Natural killer cell (primary cell): ENCODE data around the gene ARCN1. TPM values are rescaled to one million over a fixed set of nuclear protein-coding genes. Genes with fewer than 3 reads are reported as not detected.

ENCODE experiments used
- ATAC-seq, 3 donors: fragments of 150-1000 bp in 2 of 3; fragments of 200-7000 bp in 1 of 3; cut with Tn5 transposase; 1 replicate in 1 of 3; 2 replicates in 2 of 3; pipeline ENCODE4 v1.10.0; 2021; ENCODE audit warnings: mild to moderate bottlenecking in 2 of 3, moderate library complexity in 2 of 3
- DNase-seq, 2 donors: peaks; one replicate each; pipeline versions ENCODE4 v3.0.0 to v3.0.0-alpha.2; 2013 to 2021; ENCODE audit warnings: mixed read lengths in 1 of 2
- H3K27ac ChIP-seq: one replicate; pipeline ENCODE4 v1.5.1; 2013; ENCODE audit warnings: mild to moderate bottlenecking, low read length
- H3K27me3 ChIP-seq: one replicate; pipeline ENCODE4 v1.6.1; 2013; ENCODE audit warnings: low read length; ENCODE audit not compliant: control insufficient read depth, insufficient read depth
- H3K36me3 ChIP-seq: one replicate; pipeline ENCODE4 v1.6.1; 2013; ENCODE audit warnings: low read length; ENCODE audit not compliant: control insufficient read depth, insufficient read depth
- H3K4me1 ChIP-seq: one replicate; pipeline ENCODE4 v1.6.1; 2013; ENCODE audit warnings: low read length; ENCODE audit not compliant: control insufficient read depth, insufficient read depth
- H3K4me3 ChIP-seq: one replicate; pipeline ENCODE4 v1.5.1; 2013; ENCODE audit warnings: low read length
- H3K9me3 ChIP-seq: one replicate; pipeline ENCODE4 v1.6.1; 2013; ENCODE audit warnings: low read length; ENCODE audit not compliant: control insufficient read depth, insufficient read depth
- H3K27ac Mint-ChIP-seq, 2 donors: one replicate each; pipeline ENCODE4 v1.8.0; 2022; ENCODE audit warnings: mild to moderate bottlenecking in 2 of 2, mixed read lengths in 2 of 2, moderate library complexity in 1 of 2
- H3K27me3 Mint-ChIP-seq, 2 donors: one replicate each; pipeline ENCODE4 v1.8.0; 2022; ENCODE audit warnings: low read depth in 2 of 2, mixed read lengths in 2 of 2
- H3K36me3 Mint-ChIP-seq: one replicate; pipeline ENCODE4 v1.8.0; 2022; ENCODE audit warnings: mixed read lengths
- H3K4me1 Mint-ChIP-seq, 2 donors: one replicate each; pipeline ENCODE4 v1.8.0; 2022; ENCODE audit warnings: mixed read lengths in 2 of 2
- H3K4me3 Mint-ChIP-seq: one replicate; pipeline ENCODE4 v1.8.0; 2022; ENCODE audit warnings: mild to moderate bottlenecking, moderate library complexity, mixed read lengths
- H3K9me3 Mint-ChIP-seq, 2 donors: one replicate each; pipeline ENCODE4 v1.8.0; 2022; ENCODE audit warnings: mixed read lengths in 2 of 2
- WGBS: methylation state at CpG from one replicate; pipeline ENCODE4 v1.1.7; 2013; ENCODE audit warnings: missing lambda C conversion rate; ENCODE audit not compliant: insufficient coverage; 5-methylcytosine and 5-hydroxymethylcytosine counted together
- intact Hi-C: fragments of 100-400 bp; cut with micrococcal nuclease; formaldehyde crosslinking; loops from one replicate; pipeline ENCODE4 v1.14.2; 2022
- total RNA-seq, 4 donors: library from RNA; stranded (reverse); fragments of 120-200 nt in 1 of 4; gene quantifications; one replicate each; pipeline versions ENCODE4 v1.2.3 to v1.2.4, GENCODE V29; 2013 to 2022
- TF ChIP-seq, protein P1 (sequence below): fragments of 200-600 bp; IDR thresholded peaks from one replicate; pipeline ENCODE4 v1.8.0; 2022; ENCODE audit warnings: antibody characterized with exemption

ARCN1 gene
- total RNA-seq, 3 donors from 2014 or later (not counting 1 experiment from before 2014, with no cell fraction given) = 72.9 to 88.6 (median 88.4) TPM

DNA sequence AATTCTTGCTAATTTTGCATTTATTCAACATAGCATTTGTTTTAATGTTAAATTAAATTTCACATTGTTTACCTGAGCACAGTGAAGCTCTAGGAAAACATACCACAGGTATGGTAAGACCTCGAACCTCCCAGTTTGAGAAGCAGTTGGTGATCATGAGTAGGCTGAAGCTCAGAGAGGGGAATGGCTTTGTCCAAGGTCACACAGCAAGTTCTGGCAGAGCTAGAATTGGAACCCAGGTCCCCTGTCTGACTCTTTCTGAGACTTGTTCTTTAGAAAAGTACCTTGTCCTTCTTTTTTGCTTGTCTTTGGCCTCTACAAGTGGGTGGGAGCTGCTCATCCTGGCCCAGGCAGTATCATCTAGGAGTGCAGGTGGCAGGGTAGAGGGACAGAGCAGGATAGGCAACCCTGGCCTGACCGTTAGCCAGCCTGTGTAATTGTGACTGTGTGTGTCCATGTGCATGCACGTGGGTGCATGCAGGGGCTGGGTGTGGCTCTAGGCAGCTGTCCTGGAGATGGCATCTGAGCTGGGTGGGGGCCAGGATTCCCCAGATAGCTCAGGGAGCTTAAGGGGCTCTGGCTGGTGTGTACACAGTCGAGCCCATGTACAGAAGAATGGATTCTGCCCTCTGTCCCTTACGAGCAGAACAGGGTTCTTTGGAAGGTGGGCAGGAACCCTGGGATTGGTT, 56.8 kb downstream of the ARCN1 start:
- ATAC-seq (no peak), DNase-seq (no peak)
- H3K27ac Mint-ChIP-seq = no peak overlapping the region
- intact Hi-C loops = no loop called here
- H3K36me3 ChIP-seq = no peaks in the 10 kb centered on the region
- TF ChIP-seq, protein P1, sequence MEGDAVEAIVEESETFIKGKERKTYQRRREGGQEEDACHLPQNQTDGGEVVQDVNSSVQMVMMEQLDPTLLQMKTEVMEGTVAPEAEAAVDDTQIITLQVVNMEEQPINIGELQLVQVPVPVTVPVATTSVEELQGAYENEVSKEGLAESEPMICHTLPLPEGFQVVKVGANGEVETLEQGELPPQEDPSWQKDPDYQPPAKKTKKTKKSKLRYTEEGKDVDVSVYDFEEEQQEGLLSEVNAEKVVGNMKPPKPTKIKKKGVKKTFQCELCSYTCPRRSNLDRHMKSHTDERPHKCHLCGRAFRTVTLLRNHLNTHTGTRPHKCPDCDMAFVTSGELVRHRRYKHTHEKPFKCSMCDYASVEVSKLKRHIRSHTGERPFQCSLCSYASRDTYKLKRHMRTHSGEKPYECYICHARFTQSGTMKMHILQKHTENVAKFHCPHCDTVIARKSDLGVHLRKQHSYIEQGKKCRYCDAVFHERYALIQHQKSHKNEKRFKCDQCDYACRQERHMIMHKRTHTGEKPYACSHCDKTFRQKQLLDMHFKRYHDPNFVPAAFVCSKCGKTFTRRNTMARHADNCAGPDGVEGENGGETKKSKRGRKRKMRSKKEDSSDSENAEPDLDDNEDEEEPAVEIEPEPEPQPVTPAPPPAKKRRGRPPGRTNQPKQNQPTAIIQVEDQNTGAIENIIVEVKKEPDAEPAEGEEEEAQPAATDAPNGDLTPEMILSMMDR = no peak
- H3K27me3 Mint-ChIP-seq = peaks cover 0 to 2% of the 10 kb centered on the region in 2 donors
- H3K9me3 Mint-ChIP-seq = no peaks in the 10 kb centered on the region
- H3K27ac ChIP-seq = no peak overlapping the region
- no peaks in the 10 kb centered on the region for H3K27me3 ChIP-seq
- no peaks in the 10 kb centered on the region for H3K9me3 ChIP-seq
- 69% methylated on average over 5 of the region's 5 CpGs for WGBS
- no peaks in the 10 kb centered on the region for H3K4me1 ChIP-seq
- no peaks in the 10 kb centered on the region for H3K36me3 Mint-ChIP-seq
- no peaks in the 10 kb centered on the region for H3K4me1 Mint-ChIP-seq
- no peak overlapping the region for H3K4me3 ChIP-seq
- H3K4me3 Mint-ChIP-seq = no peak overlapping the region

DNA sequence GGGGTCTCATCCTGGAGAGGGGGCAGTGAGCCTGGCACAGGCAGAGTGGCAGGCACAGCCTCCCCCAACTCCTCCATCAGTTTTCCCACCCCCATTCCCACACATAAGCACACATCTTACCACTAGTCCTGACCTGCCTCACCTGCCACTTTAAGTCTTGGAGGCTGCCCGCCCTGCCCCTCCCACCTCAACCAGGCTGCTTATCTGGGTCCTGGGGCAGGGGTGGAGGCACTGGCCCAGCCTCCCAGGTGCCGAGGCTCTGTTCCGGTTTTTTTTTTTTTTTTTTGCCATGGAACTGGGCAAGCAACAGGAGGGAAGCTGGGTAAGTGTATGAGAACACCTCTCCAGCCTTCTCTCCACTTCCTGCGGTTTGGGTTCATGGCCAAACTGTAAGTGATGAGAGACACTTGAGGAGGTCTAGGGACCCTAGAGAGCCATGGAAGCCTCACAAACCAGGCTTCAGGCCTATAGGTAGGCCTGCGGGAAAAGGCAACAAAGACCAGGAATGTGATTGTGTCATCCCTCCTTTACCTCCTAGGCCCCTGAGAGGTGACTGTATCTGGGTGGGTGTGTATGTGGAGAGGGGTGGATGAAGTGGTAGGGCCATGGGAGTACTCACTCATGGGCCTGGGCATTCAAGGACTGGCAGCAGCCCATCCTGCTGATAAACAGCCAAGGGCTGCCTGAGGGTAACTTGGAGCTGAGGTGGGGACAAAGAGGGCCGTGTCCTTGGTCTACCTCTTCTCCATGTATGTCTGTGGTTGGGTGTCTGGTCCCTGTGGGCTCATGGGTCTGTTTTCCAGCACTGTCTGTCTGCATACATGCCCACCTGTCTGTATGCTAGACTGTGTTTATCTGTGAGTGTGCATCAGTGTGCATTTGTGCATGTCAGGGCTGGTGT, 57.8 kb downstream of the ARCN1 start:
- TF ChIP-seq, protein P1 = no peak
- intact Hi-C loops = no loop called here
- Mint-ChIP-seq H3K9me3 (no peaks in the 10 kb centered on the region), H3K27me3 (peaks cover 0 to 2% of the 10 kb centered on the region in 2 donors), H3K27ac (no peak overlapping the region), H3K4me1 (no peaks in the 10 kb centered on the region), H3K4me3 (no peak overlapping the region), H3K36me3 (no peaks in the 10 kb centered on the region)
- ATAC-seq (no peak), DNase-seq (no peak)
- Histone ChIP-seq H3K4me1 (no peaks in the 10 kb centered on the region), H3K4me3 (no peak overlapping the region), H3K27me3 (no peaks in the 10 kb centered on the region), H3K27ac (no peak overlapping the region), H3K9me3 (no peaks in the 10 kb centered on the region), H3K36me3 (no peaks in the 10 kb centered on the region)
- WGBS = 81% methylated on average over 4 of the region's 6 CpGs

DNA sequence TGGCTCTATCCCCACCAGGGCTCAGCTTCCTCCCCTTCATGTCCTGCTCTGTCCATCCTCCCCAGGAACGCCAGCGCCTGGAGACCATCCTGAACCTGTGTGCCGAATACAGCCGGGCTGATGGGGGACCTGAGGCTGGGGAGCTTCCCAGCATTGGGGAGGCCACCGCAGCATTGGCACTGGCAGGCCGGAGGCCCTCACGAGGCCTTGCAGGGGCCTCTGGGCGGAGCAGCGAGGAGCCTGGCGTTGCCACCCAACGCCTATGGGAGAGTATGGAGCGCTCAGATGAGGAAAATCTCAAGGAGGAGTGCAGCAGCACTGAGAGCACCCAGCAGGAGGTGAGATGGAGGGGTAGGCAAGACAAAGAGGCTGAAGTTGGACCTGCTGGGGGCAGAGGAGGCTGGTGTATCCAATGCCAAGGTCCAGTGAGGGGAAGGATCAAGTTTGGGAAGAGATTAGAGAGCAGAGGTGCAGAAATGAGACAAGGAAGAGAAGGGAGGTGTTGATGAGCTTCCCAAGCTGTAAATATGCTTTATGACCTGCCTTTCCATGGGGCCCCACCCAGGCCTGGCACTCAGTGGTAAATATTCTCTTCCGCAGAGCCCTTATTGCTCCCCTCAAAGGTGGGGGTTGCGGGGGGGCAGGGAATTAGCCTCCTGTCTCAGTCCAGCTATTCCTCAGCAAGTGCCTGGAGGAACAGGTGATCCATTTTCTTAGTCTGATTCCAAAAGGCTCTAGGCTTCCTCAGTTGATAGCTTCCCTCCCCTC, 59.1 kb downstream of the ARCN1 start:
- Mint-ChIP-seq H3K27me3 (peaks cover 0 to 2% of the 10 kb centered on the region in 2 donors), H3K9me3 (no peaks in the 10 kb centered on the region), H3K36me3 (no peaks in the 10 kb centered on the region), H3K27ac (no peak overlapping the region), H3K4me3 (no peak overlapping the region), H3K4me1 (no peaks in the 10 kb centered on the region)
- no peak for DNase-seq
- Histone ChIP-seq H3K9me3 (no peaks in the 10 kb centered on the region), H3K36me3 (no peaks in the 10 kb centered on the region), H3K27ac (no peak overlapping the region), H3K4me1 (no peaks in the 10 kb centered on the region), H3K4me3 (no peak overlapping the region), H3K27me3 (no peaks in the 10 kb centered on the region)
- 96% methylated on average over 13 of the region's 14 CpGs for WGBS
- intact Hi-C loops = no loop called here
- no peak for ATAC-seq
- TF ChIP-seq, protein P1 = no peak
